Gastrocnemius medialis (tissue), 4 donors: ENCODE results near the gene ZNF664.

ENCODE experiments used
- CTCF ChIP-seq, 5 experiments: fragments of 450-650 bp in 3 of 5; fragments of 200-600 bp in 2 of 5; sonication (generic) in 2 of 5; IDR thresholded peaks in 4 of 5; conservative IDR thresholded peaks in 1 of 5; 1 replicate in 4 of 5; 2 replicates in 1 of 5; pipeline ENCODE4 v1.5.1; 2016 to 2019; ENCODE audit warnings: antibody characterized with exemption in 5 of 5, mild to moderate bottlenecking in 3 of 5, moderate library complexity in 3 of 5
- POLR2A ChIP-seq, 2 donors: fragments of 450-650 bp; IDR thresholded peaks; one replicate each; pipeline ENCODE4 v1.6.1; 2017; ENCODE audit warnings: antibody characterized with exemption in 2 of 2, mild to moderate bottlenecking in 2 of 2, moderate library complexity in 2 of 2

- TF ChIP-seq POLR2A (IDR thresholded peaks at IDR 0.05) (no peak), CTCF (IDR thresholded peaks at IDR 0.05 in 4 of 5, conservative IDR thresholded peaks at IDR 0.05 in 1 of 5) (no peak)
Observed at GRCh38 chr12:124028555-124028925, 55.5 kb downstream of the ZNF664 start.
